ENCODE measurements around the gene FAS. TPM values are rescaled to one million over a fixed set of nuclear protein-coding genes. Genes with fewer than 3 reads are reported as not detected.

The FAS gene
- total RNA-seq, 2 experiments from 2014 or later = 91.1 to 96.4 TPM

DNA sequence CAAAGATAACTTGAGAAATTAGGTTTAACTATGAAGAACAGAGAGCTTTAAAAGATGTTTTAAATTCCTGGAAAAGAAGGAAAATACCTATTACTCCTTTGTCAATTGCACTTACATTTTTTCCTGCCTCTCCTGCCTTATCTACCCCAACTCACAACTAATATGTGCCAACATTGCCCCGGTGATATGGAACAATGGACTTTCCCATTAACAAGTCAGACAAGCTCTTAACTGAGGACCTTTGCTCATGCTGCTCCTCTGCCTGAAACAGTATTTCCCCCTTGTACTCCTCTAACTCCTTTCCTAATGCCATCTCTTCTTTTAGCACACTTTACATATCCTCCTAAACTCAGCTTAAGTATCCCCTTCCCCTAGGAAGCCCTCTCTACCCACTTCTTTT is 33.2 kb upstream of the FAS start:
- Mint-ChIP-seq H3K27ac (no peak overlapping the region), H3K9me3 (no peaks in the 10 kb centered on the region), H3K4me3 (no peak overlapping the region), H3K36me3 (ENCODE audit: low read depth) (no peaks in the 10 kb centered on the region), H3K27me3 (no peaks in the 10 kb centered on the region), H3K4me1 (peaks cover 23% of the 10 kb centered on the region)
- DNase-seq = no peak
- ChIA-PET CTCF (interaction anchor here (0.9 to 1.3 kb wide), 2 partner anchors 23 kb away, joined by 3 read pairs; no protein-coding TSS in a partner anchor), POLR2A (no interaction called here)

DNA sequence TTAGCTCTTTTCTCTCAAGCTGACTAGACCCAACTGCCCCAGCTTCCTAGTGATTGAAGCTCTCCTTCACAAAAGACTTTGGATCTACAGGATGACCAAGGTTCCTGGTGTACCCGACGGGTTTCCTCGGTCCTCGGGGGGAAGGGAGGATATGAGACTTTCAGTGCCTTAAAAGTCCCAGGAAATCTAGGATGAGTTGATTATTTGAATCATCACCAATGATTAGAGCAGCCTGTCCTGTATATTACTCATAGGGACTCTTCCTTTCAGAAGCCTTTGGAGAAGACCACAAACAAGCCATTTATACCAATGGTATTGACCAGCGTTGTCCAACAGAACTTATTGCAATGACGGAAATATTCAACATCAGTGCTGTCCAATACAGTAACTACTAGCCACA is 31.9 kb upstream of the FAS start:
- Mint-ChIP-seq H3K4me1 (peaks cover 29% of the 10 kb centered on the region), H3K4me3 (no peak overlapping the region), H3K27ac (no peak overlapping the region), H3K36me3 (ENCODE audit: low read depth) (peaks cover 2% of the 10 kb centered on the region), H3K27me3 (no peaks in the 10 kb centered on the region), H3K9me3 (no peaks in the 10 kb centered on the region)
- POLR2A ChIA-PET = interaction anchor here (1.4 kb wide), 1 partner anchor 21 kb away, joined by 3 read pairs; no protein-coding TSS in a partner anchor
- DNase-seq = no peak
- CTCF ChIA-PET = interaction anchor here (1.3 kb wide), 1 partner anchor 24 kb away, joined by 3 read pairs; no protein-coding TSS in a partner anchor

DNA sequence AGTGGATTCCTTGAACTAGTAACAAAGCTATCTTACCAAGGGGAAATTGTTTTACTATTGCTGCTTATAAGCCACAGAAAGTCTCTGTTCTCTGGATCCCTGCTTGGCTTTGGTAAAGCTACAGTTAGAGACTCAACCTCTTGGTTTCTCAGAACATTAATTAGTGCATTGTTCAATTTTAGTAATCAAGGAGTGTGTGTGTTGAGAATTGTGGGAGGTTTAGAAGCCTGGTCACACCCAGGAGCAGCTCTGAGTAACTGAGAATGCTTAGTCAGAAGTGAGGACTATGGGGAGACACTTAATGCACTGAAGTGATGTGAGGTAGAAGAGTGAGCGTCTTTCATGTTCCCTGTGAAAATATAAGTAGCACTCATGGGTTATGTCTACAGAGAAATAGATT is 29.8 kb upstream of the FAS start:
- Mint-ChIP-seq H3K9me3 (no peaks in the 10 kb centered on the region), H3K4me1 (peaks cover 29% of the 10 kb centered on the region), H3K4me3 (no peak overlapping the region), H3K27me3 (no peaks in the 10 kb centered on the region), H3K27ac (peak overlapping the region; percentile 21), H3K36me3 (ENCODE audit: low read depth) (peaks cover 2% of the 10 kb centered on the region)
- ChIA-PET POLR2A (interaction anchor here (1.0 kb wide), 2 partner anchors 14 to 29 kb away, joined by 5 read pairs; partner anchors contain the start of gene FAS), CTCF (interaction anchor here (0.8 kb wide), 1 partner anchor 24 kb away, joined by 3 read pairs; no protein-coding TSS in a partner anchor)
- DNase-seq = no peak

DNA sequence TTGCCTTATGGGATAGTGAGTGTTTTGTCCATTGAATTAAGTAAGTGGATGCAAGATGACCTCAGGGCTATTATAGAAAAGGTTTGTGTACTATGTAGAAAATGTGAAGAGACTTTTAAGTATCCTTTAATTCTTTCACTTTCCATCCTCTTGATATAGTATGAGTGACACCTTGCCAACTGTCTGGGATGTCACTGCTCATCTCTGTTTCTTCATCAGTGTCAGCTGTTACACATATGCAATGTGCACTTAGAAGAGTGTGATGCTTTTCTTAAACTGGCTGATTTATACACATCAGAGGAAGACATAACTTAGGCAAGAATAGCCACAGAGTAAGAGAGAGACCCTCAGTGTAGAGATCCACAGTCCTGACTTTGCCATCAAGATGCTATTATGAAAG is 29.3 kb upstream of the FAS start:
- H3K27ac Mint-ChIP-seq = no peak overlapping the region
- H3K4me3 Mint-ChIP-seq = no peak overlapping the region
- peaks cover 2% of the 10 kb centered on the region for H3K36me3 Mint-ChIP-seq (ENCODE audit: low read depth)
- no peaks in the 10 kb centered on the region for H3K9me3 Mint-ChIP-seq
- ChIA-PET CTCF (no interaction called here), POLR2A (interaction anchor here (1.0 kb wide), 1 partner anchor 29 kb away, joined by 5 read pairs; the partner anchor contains the start of gene FAS)
- H3K27me3 Mint-ChIP-seq = no peaks in the 10 kb centered on the region
- DNase-seq = no peak
- peaks cover 29% of the 10 kb centered on the region for H3K4me1 Mint-ChIP-seq

DNA sequence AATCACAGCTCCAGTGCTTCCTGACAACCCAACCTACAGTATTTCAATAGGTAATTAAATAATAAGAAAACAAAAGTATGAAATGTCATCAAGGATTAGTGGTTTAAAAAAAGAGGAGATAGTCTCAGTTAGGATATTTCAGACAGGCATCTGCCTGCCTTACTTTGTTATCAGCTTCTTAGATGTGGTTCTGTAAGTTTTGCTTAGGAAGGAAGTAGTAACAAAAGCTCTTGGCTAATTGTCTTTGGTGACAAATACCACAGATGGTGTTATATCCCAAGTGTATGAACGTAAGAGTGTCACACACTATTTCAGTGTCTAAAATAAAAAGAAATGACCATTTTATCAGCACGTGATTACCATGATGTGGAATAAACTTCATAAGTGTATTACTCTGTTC is 28.3 kb upstream of the FAS start:
- CTCF ChIA-PET = interaction anchor here (0.6 to 1.3 kb wide), 2 partner anchors 25 to 28 kb away, joined by 3 to 5 read pairs; partner anchors contain the start of gene FAS
- no peak for DNase-seq
- Mint-ChIP-seq H3K4me3 (no peak overlapping the region), H3K9me3 (no peaks in the 10 kb centered on the region), H3K27ac (peak overlapping the region; percentile 1), H3K4me1 (peaks cover 29% of the 10 kb centered on the region), H3K36me3 (ENCODE audit: low read depth) (peaks cover 2% of the 10 kb centered on the region), H3K27me3 (no peaks in the 10 kb centered on the region)
- POLR2A ChIA-PET = interaction anchor here (0.6 to 1.0 kb wide), 4 partner anchors 25 to 39 kb away, joined by 3 to 6 read pairs (median 3); partner anchors contain the start of gene FAS

DNA sequence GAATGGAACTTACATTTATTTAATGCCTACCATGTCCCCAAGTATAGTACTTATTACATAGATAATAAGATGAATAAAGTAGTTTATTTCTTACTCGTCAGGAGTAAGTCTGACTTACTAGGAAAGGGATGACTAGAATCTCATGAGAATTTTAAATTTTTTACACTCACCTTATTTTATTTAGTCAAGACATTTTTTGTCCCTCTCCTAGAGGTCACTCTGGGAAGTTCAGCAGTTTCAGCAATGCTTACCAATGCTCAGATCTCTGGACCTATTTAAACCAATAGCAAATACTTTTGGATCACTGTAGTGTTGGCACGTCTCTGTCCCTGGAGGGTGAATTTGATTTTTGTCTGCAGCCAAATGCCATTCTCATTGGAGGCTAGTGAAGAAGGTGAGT is 27.3 kb upstream of the FAS start:
- POLR2A ChIA-PET = interaction anchor here (1.1 kb wide), 1 partner anchor 32 kb away, joined by 3 read pairs; no protein-coding TSS in a partner anchor

DNA sequence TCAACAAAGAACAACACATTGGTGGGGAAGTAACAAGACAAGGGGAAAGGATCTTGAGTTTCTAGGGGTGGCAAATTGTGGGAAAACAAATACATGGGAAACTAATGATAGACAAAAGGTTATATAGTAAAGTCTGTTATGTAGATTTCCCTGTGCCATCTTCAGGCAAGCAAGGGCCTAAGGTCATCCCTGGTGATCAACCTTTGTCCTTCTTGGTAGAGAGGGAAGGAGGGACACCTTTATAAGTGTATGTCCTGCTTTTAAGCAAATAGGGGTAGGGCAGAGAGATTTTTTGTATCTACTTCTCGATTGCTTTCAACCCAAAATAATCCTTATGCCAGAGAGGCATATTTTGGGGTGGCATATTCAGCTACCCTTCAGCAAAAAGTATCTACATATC is 26.2 kb upstream of the FAS start:
- H3K27ac Mint-ChIP-seq = no peak overlapping the region
- ChIA-PET CTCF (interaction anchor here (2.3 kb wide), 1 partner anchor 30 kb away, joined by 9 read pairs; no protein-coding TSS in a partner anchor), POLR2A (interaction anchor here (1.2 kb wide), 1 partner anchor 27 kb away, joined by 6 read pairs; the partner anchor contains the start of gene FAS)
- no peak for DNase-seq
- H3K4me1 Mint-ChIP-seq = peaks cover 29% of the 10 kb centered on the region
- peaks cover 2% of the 10 kb centered on the region for H3K36me3 Mint-ChIP-seq (ENCODE audit: low read depth)
- H3K27me3 Mint-ChIP-seq = no peaks in the 10 kb centered on the region
- no peak overlapping the region for H3K4me3 Mint-ChIP-seq
- H3K9me3 Mint-ChIP-seq = no peaks in the 10 kb centered on the region

More for the DNA sequence above, 27.3 kb upstream of the FAS start:
- CTCF ChIA-PET = interaction anchor here (1.1 to 2.3 kb wide), 3 partner anchors 27 to 254 kb away, joined by 3 to 9 read pairs (median 5); partner anchors contain the start of gene FAS
- DNase-seq = no peak
- Mint-ChIP-seq H3K27ac (no peak overlapping the region), H3K4me1 (peaks cover 29% of the 10 kb centered on the region), H3K9me3 (no peaks in the 10 kb centered on the region), H3K4me3 (no peak overlapping the region), H3K36me3 (ENCODE audit: low read depth) (peaks cover 2% of the 10 kb centered on the region), H3K27me3 (no peaks in the 10 kb centered on the region)

DNA sequence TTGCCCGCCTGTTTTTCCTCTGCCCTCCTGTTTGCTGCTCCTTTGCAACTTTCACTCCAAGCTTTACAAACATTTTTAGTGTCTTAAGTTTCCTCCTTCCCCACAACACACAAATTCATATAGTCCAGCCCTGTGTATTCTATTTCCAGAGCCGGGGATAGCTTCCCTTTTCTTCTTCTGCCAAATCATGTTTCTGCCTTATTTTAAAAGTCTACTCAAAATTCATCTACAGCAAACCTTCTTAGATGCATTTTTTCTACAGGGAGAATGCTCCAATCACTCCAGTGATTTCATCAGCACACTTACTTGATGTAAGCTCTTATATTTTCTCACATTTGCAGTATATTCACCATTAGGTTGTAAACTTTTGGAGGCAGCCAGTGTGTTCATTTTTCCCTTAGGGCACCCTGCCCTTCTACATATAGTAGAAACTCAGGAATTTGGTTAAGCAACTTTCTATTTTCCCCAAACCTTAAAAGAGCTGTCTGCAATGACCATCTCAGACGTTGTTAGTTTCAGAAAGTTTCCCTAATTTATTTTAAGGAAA is 25.7 kb upstream of the FAS start:
- no peaks in the 10 kb centered on the region for H3K27me3 Mint-ChIP-seq
- peaks cover 2% of the 10 kb centered on the region for H3K36me3 Mint-ChIP-seq (ENCODE audit: low read depth)
- no peak overlapping the region for H3K4me3 Mint-ChIP-seq
- ChIA-PET POLR2A (interaction anchor here (1.2 kb wide), 1 partner anchor 26 kb away, joined by 6 read pairs; the partner anchor contains the start of gene FAS), CTCF (interaction anchor here (2.3 kb wide), 1 partner anchor 31 kb away, joined by 9 read pairs; no protein-coding TSS in a partner anchor)
- no peaks in the 10 kb centered on the region for H3K9me3 Mint-ChIP-seq
- H3K27ac Mint-ChIP-seq = no peak overlapping the region
- no peak for DNase-seq
- peaks cover 28% of the 10 kb centered on the region for H3K4me1 Mint-ChIP-seq

DNA sequence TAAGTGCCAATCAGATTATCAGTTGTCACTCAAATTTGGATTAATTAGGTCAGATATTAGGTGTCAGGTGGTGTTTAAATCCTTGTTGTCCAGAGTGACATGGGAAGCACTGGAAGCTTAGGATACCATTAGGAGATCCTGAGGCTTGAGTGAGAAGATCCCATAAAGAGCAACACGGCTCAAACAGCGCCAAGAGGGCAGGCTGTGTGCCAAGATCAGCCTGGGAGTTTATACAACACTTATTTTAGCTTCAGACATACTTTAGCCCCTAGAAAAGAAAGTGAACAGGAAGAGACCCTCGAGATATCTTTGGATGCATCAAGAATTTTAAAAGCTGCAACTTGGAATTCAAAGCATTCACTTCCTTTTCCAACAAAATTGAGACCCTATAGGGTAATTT is 23.8 kb upstream of the FAS start:
- H3K4me3 Mint-ChIP-seq = no peak overlapping the region
- peaks cover 2% of the 10 kb centered on the region for H3K36me3 Mint-ChIP-seq (ENCODE audit: low read depth)
- DNase-seq = no peak
- no peaks in the 10 kb centered on the region for H3K27me3 Mint-ChIP-seq
- H3K27ac Mint-ChIP-seq = no peak overlapping the region
- ChIA-PET CTCF (interaction anchor here (0.5 kb wide), 1 partner anchor 24 kb away, joined by 3 read pairs; no protein-coding TSS in a partner anchor), POLR2A (no interaction called here)
- peaks cover 12% of the 10 kb centered on the region for H3K4me1 Mint-ChIP-seq
- H3K9me3 Mint-ChIP-seq = no peaks in the 10 kb centered on the region

DNA sequence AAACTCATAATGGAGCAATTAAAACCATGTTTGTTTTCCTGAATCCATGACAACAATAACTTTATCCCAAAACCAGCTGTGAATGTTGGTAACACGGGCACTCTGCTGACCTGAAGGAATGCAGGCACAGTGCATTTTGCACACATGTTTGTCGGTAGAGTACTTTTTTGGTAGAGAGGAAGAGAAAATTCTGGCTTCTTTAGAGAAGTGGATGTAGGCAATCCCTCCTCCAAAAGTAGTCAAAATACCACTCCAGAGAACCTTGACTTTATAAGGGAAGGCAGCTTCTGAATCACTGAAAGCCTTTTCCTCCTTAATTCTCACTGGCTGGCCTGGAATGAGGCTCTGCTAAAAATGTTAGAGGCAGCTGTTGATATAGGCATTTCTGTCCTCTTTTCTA is 22.2 kb upstream of the FAS start:
- H3K27ac Mint-ChIP-seq = no peak overlapping the region
- POLR2A ChIA-PET = no interaction called here
- H3K36me3 Mint-ChIP-seq (ENCODE audit: low read depth) = peaks cover 2% of the 10 kb centered on the region
- no peaks in the 10 kb centered on the region for H3K9me3 Mint-ChIP-seq
- DNase-seq = no peak
- no peak overlapping the region for H3K4me3 Mint-ChIP-seq
- H3K4me1 Mint-ChIP-seq = peaks cover 6% of the 10 kb centered on the region
- CTCF ChIA-PET = no interaction called here
- H3K27me3 Mint-ChIP-seq = no peaks in the 10 kb centered on the region

DNA sequence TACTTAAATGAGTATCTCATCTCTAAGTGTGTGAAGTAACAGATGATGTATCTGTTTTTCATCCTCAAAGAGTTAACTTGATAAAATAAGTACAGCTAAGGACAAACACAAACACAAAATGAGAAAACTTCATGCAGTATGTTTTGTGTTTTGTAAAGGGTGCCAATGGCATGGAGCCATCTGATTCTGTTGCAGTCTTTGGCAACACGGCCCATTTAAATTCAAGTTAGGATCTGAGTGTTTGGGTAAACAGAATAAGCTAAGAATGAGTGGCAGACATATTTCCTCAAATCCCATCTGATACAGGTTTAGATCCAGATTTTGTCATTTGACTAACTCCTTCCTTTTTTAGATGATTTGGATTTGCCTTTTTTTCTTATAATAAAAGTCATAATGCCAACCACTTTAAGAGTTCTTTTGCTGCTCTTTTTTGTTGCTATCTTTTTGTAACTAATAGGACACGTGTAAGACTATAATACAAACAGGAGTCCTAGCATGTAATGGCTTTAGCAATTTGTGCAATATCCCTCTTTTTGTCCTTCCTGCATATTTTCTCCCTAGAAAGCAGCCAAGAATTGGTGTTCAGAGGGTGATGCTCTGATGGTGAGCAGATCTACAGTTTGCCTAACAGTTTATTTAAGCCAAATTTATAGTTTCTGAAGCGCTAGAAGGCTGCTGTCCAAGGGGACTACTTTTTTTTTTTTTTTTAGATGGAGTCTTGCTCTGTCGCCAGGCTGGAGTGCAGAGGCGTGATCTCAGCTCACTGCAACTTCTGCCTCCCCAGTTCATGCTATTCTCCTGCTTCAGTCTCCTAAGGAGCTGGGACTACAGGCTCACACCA is 19.2 kb upstream of the FAS start:
- no peak for DNase-seq
- no peaks in the 10 kb centered on the region for H3K27me3 Mint-ChIP-seq
- no peaks in the 10 kb centered on the region for H3K9me3 Mint-ChIP-seq
- peaks cover 22% of the 10 kb centered on the region for H3K4me1 Mint-ChIP-seq
- H3K27ac Mint-ChIP-seq = no peak overlapping the region
- CTCF ChIA-PET = interaction anchor here (0.7 kb wide), 1 partner anchor 35 kb away, joined by 3 read pairs; no protein-coding TSS in a partner anchor
- peaks cover 5% of the 10 kb centered on the region for H3K36me3 Mint-ChIP-seq (ENCODE audit: low read depth)
- POLR2A ChIA-PET = interaction anchor here (0.7 to 1.0 kb wide), 2 partner anchors 20 to 141 kb away, joined by 3 read pairs; no protein-coding TSS in a partner anchor
- H3K4me3 Mint-ChIP-seq = no peak overlapping the region

DNA sequence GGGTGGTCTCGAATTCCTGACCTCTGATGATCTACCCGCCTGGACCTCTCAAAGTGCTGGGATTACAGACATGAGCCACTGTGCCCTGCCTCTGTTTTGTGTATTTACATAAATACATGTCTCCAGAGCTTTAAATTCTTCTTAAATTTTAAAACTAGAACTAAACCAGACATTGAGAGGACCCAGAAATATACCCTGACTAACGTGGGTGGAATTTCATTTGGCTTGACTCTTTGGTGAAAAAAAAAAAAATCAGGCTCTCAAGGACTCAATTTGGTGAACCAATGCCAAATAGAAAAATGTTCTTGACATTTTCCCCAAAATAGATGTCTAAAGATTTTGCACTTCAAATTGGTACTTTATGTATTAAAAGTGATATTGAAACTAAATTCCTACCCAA is 16.6 kb upstream of the FAS start:
- ChIA-PET POLR2A (interaction anchor here (0.8 to 4.8 kb wide), 3 partner anchors 13 to 94 kb away, joined by 3 to 57 read pairs (median 8); partner anchors contain the start of gene FAS), CTCF (interaction anchor here (1.9 to 3.2 kb wide), 2 partner anchors 13 to 39 kb away, joined by 4 to 8 read pairs; no protein-coding TSS in a partner anchor)
- Mint-ChIP-seq H3K4me1 (peaks cover 25% of the 10 kb centered on the region), H3K4me3 (no peak overlapping the region), H3K27ac (no peak overlapping the region), H3K9me3 (no peaks in the 10 kb centered on the region), H3K36me3 (ENCODE audit: low read depth) (peaks cover 5% of the 10 kb centered on the region), H3K27me3 (no peaks in the 10 kb centered on the region)
- no peak for DNase-seq
